Osteocyte (in vitro differentiated cells): Measurements from ENCODE around the gene GRK6. TPM values are rescaled to one million over a fixed set of nuclear protein-coding genes. Genes with fewer than 3 reads are reported as not detected.

ENCODE experiments used
- DNase-seq: peaks from one replicate; pipeline ENCODE4 v3.0.0; 2021; ENCODE audit warnings: mixed read lengths; ENCODE audit not compliant: unreplicated experiment; ENCODE audit errors: extremely low spot score
- H3K27ac Mint-ChIP-seq: one replicate; pipeline ENCODE4 v1.8.0; 2021; ENCODE audit warnings: mild to moderate bottlenecking, mixed read lengths; ENCODE audit not compliant: unreplicated experiment
- H3K27me3 Mint-ChIP-seq: one replicate; pipeline ENCODE4 v1.8.0; 2021; ENCODE audit warnings: mixed read lengths; ENCODE audit not compliant: unreplicated experiment
- H3K36me3 Mint-ChIP-seq: one replicate; pipeline ENCODE4 v1.8.0; 2021; ENCODE audit warnings: mixed read lengths; ENCODE audit not compliant: unreplicated experiment
- H3K4me1 Mint-ChIP-seq: one replicate; pipeline ENCODE4 v1.8.0; 2021; ENCODE audit warnings: mixed read lengths; ENCODE audit not compliant: unreplicated experiment
- H3K4me3 Mint-ChIP-seq: one replicate; pipeline ENCODE4 v1.8.0; 2021; ENCODE audit warnings: mild to moderate bottlenecking, moderate library complexity, mixed read lengths; ENCODE audit not compliant: unreplicated experiment
- H3K9me3 Mint-ChIP-seq: one replicate; pipeline ENCODE4 v1.8.0; 2021; ENCODE audit warnings: mixed read lengths; ENCODE audit not compliant: unreplicated experiment
- total RNA-seq: library from RNA; stranded (reverse); gene quantifications from 2 replicates; pipeline ENCODE4 v1.2.1, GENCODE V29; 2021
- TF ChIP-seq, protein P1 (sequence below): fragments of 200-600 bp; sonication (generic); IDR thresholded peaks from 2 replicates; pipeline ENCODE4 v1.5.0; 2021; ENCODE audit warnings: antibody characterized with exemption, mild to moderate bottlenecking, moderate library complexity

The GRK6 gene
- total RNA-seq, 1 donor from 2014 or later, result 38.2 TPM

DNA sequence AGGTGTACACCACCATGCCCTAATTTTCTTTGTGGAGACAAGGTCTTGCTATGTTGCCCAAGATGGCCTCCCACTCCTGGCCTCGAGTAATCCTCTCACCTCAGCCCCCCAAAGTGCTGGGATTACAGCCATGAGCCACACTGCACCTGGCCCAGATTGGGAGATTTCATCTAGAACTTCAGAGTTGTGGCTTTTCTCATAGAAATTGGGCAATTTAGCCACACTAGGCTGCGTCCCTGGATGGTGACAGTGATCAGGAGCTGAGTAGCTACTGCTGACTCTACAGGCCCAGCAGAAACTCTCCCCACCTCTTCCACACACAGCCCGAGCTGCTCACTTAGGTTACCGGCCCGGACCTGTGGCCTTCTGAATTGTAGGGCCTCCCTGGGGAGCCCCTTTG, 33.7 kb upstream of the GRK6 start:
- Mint-ChIP-seq H3K9me3 (no peaks in the 10 kb centered on the region), H3K27me3 (peaks cover 4% of the 10 kb centered on the region), H3K27ac (no peak overlapping the region), H3K36me3 (no peaks in the 10 kb centered on the region), H3K4me1 (peaks cover 20% of the 10 kb centered on the region), H3K4me3 (no peak overlapping the region)
- TF ChIP-seq, protein P1, sequence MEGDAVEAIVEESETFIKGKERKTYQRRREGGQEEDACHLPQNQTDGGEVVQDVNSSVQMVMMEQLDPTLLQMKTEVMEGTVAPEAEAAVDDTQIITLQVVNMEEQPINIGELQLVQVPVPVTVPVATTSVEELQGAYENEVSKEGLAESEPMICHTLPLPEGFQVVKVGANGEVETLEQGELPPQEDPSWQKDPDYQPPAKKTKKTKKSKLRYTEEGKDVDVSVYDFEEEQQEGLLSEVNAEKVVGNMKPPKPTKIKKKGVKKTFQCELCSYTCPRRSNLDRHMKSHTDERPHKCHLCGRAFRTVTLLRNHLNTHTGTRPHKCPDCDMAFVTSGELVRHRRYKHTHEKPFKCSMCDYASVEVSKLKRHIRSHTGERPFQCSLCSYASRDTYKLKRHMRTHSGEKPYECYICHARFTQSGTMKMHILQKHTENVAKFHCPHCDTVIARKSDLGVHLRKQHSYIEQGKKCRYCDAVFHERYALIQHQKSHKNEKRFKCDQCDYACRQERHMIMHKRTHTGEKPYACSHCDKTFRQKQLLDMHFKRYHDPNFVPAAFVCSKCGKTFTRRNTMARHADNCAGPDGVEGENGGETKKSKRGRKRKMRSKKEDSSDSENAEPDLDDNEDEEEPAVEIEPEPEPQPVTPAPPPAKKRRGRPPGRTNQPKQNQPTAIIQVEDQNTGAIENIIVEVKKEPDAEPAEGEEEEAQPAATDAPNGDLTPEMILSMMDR, result no peak
- DNase-seq, result no peak

DNA sequence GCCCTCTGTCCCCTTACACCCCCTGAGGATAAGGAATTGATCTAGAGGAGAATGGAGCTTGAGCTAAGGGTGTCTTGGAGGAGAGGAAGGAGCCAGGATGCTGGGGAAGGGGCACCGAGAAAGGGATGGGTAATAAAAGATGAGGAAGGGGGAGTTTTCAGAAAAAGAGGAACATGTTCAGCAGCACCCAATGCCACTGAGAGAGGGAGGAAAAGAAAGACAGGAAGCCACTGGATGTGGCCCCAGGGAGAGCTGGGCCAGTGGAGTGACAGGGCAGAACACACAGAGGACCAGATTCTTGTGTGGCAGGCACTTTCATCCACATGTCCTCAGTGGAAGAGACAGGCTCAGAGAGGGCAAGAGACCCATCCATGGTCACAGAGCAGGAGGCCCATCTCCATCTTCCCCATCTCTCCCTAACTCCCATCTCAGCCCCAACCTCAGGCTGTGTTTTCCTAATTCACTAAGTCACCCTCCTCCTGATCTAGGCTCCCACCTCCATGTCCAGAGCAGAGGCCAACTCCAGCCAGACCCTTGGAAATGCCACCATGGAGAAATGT, 33.2 kb upstream of the GRK6 start:
- no peaks in the 10 kb centered on the region for H3K9me3 Mint-ChIP-seq
- peaks cover 4% of the 10 kb centered on the region for H3K27me3 Mint-ChIP-seq
- TF ChIP-seq, protein P1, result no peak
- H3K4me1 Mint-ChIP-seq, result peaks cover 20% of the 10 kb centered on the region
- H3K27ac Mint-ChIP-seq, result no peak overlapping the region
- H3K4me3 Mint-ChIP-seq, result no peak overlapping the region
- DNase-seq, result no peak
- H3K36me3 Mint-ChIP-seq, result no peaks in the 10 kb centered on the region

DNA sequence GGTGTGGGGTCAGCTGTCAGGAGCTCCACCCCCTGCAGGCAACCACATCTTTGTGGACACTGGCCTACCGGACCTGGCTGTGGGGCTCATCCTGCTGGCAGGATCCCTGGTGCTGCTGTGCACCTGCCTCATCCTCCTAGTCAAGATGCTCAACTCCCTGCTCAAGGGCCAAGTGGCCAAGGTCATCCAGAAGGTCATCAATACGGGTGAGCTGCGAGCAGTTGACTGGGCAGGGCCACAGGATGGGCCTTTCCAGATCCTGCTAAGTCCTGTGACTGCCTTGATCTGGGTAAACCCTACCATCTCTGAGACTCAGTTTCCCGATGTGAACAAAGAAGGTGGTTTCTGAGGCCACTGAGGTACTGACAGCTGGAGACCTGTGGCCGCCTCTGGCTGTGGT, 32.5 kb upstream of the GRK6 start:
- Mint-ChIP-seq H3K4me1 (peaks cover 15% of the 10 kb centered on the region), H3K27ac (no peak overlapping the region), H3K27me3 (peaks cover 4% of the 10 kb centered on the region), H3K4me3 (no peak overlapping the region), H3K9me3 (no peaks in the 10 kb centered on the region), H3K36me3 (no peaks in the 10 kb centered on the region)
- TF ChIP-seq, protein P1, result no peak
- DNase-seq, result no peak

DNA sequence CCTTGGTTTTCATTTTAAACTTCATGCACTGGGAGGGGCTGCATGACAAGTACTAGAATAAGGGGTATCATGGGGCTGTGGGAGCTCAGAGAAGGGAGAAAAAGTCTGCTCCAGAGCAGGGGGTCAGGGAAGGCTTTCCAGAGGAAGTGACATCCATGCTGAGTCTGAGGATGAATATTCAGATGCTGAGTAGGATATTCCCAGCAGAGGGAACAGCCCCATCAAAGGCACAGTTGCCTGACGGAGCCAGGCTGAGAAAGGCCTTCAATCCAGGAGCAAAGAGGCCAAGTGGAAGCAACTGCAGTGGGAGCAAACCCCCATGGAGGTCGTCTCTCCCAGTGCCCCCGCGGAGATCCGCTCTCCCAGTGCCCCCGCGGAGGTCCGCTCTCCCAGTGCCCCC, 30.4 kb upstream of the GRK6 start:
- H3K9me3 Mint-ChIP-seq, result no peaks in the 10 kb centered on the region
- no peak for DNase-seq
- H3K27ac Mint-ChIP-seq, result no peak overlapping the region
- H3K4me1 Mint-ChIP-seq, result no peaks in the 10 kb centered on the region
- no peak overlapping the region for H3K4me3 Mint-ChIP-seq
- H3K36me3 Mint-ChIP-seq, result no peaks in the 10 kb centered on the region
- TF ChIP-seq, protein P1, result no peak
- peaks cover 4% of the 10 kb centered on the region for H3K27me3 Mint-ChIP-seq

DNA sequence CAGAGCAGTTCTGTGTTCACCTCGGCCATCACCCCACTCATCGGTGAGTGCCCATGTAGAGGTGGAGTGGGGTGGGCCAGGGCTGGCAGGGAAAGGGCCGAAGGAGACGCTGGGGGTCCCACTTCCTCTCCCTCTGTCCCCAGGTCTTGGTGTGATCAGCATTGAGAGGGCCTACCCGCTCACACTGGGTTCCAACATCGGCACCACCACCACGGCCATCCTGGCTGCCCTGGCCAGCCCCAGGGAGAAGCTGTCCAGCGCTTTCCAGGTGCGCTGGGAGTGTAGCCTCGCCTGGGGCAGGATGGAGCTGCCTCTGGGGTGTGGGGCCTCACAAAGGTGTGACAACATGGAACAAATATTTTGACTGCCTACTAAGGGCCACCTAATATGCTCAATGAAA, 29.7 kb upstream of the GRK6 start:
- H3K27ac Mint-ChIP-seq, result no peak overlapping the region
- H3K36me3 Mint-ChIP-seq, result no peaks in the 10 kb centered on the region
- H3K4me3 Mint-ChIP-seq, result no peak overlapping the region
- DNase-seq, result peak; percentile 74
- no peaks in the 10 kb centered on the region for H3K4me1 Mint-ChIP-seq
- TF ChIP-seq, protein P1, result no peak
- no peaks in the 10 kb centered on the region for H3K9me3 Mint-ChIP-seq
- H3K27me3 Mint-ChIP-seq, result peaks cover 10% of the 10 kb centered on the region
